Inflammatory macrophage treated with lipopolysaccharide for 4 hours (primary cell): ENCODE results near the gene TNIP3.

ENCODE experiments used
- DNase-seq: peaks from one replicate; pipeline ENCODE4 v3.0.0-alpha.2; 2020

TNIP3 gene

DNA sequence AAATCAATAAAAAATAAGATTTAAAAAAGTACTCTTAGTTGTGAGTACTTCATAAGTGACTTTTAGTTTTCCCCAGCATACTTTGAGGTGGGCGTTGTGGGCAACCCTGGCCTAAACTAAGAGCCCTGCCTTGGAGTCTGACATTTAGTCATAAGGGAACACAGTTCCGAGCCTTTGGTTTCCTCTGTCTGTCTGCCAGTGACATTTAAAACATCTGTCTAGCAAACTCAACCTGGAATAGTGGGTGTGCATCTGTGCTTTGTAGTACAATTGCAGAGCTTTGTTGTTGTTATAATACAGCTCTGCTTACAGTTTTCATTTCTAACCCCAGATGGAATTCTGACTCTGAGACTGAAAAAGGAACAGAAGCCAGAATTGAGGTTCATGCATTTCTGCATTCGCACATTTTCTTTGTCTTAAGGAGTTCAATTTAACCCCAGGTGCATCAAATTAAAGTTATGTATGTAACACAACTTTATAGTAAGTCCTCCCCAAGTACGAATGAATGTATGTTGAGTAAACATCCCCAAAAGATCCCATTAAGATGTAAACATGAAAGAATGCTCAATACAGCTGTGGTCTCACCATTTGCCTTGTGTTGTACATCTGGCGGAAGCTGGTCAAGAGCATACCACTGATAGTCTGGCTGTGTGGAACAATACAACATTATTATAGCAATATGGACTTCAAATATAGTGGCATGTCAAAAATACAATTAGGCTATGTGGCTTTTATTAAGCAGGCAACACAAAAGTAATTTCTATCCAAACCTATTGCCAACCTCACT is 25.9 kb downstream of the TNIP3 start:
- DNase-seq = no peak

DNA sequence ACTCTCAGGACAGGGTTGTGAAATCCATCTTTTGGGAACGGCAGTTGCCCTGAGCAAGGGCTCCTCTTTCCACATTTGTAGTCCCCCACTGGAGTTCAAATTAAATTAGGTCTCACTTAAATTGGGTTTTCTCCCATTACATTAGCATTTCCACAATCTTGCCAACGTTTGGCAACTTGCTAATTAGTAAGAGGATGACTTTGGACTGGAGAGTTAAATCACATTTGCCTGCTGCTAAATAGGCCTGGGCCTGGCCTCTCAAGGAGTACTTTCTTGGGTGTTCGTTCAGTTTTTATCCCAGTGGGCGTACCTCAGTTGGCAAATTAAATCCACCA is 33.8 kb downstream of the TNIP3 start:
- DNase-seq = no peak

DNA sequence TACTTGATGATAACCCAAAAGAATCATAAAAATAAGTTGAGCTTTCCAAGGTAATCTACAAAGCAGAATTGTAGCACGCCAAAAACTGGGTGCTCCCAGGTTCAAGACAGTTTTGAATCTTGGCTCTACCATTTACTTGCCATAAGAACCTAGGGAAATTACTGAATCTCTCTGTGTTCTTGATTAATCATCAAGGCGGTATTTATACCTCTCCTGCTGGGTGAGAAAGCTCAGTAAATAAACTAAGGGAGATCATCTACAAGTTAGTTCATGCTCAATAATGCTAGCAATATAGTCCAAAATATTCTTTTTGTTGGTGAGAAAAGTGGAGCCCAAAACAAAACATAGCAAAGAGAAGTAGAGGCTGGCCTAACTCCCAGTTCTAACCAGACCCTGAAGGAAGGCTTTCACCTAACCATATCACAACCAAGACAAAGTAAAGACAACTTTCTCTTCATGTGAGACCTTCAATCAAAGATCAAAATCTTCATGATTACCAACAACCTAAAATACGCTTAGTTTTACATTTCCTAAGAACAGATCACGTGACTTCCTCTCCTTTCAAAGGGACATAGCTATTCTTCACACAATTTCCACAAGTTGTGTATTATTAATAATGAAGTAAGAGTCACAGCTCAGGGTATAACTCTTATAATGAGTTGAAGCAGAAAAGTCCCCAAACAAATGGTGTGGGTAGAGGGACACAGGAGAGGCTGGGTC is 34.4 kb downstream of the TNIP3 start:
- DNase-seq = no peak

DNA sequence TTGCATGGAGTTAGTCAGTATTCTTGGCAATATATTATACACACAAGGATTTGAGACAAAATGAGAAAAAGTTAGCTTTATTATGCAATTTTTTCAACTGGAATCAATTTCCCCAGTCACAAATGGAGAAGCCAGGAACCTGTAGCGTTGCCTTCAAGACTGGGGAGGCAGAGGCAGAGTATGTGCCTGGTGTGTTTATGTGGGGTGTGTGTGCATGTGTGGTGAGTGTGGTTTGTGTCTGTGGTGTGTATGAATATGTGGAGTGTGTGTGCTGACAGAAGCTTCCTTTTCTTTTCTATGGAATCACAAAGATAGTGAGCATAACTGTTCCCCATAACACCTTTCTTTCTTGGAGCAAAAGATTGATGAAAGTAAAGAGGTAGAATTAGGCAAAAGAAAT is 37.0 kb downstream of the TNIP3 start:
- no peak for DNase-seq

DNA sequence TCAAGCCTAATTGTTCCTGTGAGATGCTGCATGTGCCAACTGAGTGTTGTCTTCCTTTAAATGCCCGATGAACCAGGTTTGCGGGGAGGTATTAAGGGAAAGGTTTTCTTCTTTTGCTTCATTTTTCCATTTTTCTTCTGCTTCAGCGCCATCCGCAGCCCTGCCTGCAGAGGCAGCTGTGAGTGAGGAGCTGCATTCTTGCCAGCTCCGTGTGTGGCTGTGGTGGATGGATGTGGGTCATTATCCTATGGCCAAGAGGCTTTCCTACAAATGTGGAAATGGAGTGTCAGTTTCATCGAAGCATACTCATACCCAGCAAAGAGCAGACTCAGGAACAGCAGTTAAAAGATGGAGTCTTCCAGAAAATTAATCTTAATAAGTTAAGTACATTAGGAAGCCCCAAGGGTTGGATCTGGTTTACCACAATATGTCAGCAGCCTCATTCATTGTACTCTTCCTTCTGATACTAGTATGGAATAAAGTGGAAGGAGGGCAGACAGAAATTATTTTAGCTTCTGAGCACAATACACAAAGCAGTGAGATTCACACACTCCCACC is 37.6 kb downstream of the TNIP3 start:
- no peak for DNase-seq

DNA sequence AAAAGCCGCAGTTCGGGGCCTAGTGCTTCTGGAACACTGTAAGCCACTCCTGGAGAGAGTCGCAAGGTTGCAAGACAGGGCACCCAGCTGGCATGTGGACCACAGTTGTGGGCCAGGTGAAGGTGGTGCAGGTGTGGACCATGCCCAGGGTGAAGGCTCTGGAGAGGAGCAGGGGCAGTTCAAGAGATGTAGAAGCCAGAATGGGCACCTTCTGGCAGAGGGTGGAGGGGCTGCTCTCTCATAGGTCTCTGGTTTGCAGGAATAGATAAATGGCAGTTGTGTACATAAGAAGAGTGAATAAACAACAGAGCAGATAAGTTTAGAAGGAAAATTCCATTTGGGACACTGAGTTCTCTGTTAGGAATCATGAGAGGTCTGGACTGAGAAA is 38.6 kb downstream of the TNIP3 start:
- DNase-seq = no peak

DNA sequence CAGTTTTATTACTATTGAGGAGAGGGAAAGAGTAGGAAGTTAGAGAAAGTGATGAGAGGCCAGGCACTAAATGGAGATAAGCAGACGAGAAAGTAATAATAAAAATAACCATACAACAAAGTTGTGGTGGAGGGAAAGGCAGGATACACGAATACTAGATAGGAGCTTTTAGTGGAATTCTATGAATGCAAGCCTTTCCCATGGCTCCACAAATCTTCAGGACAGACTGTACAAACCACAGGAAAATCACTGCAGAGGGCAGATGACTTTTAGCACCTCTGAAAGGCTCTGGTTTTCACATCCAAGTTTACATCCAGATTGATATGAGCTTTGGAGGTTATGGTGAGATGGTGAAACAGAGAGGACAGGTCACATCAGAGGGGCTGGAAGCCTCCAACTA is 41.5 kb downstream of the TNIP3 start:
- DNase-seq = no peak

DNA sequence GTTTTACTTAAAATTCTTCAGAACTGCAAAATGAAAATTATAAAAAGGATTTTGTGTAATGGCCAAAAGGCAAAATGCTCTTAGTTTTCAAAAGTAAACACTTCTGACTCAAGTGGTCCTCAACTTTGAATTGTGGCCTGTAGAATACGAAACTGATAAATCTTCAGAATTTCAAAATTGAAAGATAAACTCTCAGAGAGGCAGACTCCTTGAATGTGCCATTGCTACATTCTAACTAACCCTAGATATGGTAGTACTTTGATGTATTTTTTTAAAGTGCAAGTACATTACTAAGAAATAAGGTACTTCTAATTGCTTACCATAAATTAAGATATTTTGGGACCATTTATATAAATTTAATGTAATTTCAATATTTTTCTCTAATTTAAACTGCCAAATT is 44.4 kb downstream of the TNIP3 start:
- DNase-seq = no peak

DNA sequence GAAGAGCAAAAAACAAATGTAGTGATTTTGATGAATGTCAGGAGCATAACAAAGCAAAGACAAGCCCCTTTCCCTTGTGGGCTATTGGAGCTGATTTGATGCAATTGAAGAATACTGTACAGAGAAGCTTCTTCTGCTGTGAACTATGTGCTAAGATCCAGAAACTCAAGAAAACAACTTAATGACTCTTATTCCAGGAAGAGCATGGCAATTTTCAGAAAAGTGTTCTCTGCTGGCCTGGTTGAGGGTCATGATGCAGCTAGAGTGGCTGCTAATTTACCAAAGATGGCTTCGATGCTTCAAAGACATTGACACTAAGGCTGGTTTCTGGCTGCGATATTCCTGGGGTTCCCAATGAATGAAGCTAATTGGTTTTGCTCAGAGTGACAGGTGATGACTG is 45.8 kb downstream of the TNIP3 start:
- no peak for DNase-seq

DNA sequence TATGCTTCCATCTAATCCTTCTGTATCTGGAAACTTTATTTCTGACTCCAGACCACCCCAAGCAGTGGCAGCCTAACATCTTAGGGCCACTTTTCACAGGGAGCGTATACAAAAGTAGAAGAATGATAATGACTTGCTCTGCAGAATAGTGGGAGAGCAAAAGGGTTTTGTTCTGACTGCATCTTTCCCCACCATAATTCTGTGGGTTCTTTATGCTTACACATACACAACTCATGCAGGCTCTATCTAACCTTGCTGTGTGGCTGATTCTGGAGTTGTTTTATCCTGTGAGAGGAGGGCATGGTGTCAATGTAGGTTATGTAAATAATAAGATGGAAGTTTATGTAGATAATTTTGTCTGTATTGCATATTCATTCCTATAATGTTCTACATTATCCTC is 49.4 kb downstream of the TNIP3 start:
- DNase-seq = no peak

DNA sequence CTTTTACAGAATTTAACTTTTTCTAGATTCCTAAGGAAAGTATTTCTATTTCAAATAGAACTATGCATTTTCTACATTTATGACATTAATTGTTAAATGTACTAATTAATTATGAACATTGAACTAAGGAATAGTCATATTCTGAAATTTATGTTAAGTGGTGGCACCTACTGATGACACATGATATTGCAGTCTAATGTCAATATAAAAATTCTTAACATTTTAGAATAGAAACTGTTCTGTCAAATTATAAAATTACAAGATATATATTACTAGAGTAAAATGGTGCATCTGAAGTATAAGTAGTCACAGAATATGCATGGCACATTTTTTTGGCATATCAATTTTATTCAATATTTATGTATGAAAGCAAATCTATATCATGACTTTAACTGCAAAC is 51.6 kb downstream of the TNIP3 start:
- DNase-seq = no peak

DNA sequence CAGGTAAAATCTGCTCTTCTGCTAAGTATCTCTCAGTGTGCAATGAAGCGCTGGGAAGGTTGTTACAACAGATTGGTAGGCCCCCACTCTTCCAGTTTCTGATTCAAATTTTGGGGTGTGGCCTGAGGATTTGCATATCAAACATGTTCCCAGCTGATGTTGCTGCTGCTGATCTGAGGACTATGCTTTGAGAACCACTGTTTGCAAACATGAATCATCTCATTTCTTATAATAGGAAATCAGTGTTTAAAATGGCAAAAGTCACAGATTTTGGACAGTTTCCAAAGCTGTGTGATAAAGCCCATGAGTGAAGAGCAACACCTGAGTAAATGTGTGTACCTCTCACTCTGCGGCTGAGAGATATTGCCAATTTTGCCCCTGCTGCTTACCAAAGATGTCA is 55.6 kb downstream of the TNIP3 start:
- no peak for DNase-seq

DNA sequence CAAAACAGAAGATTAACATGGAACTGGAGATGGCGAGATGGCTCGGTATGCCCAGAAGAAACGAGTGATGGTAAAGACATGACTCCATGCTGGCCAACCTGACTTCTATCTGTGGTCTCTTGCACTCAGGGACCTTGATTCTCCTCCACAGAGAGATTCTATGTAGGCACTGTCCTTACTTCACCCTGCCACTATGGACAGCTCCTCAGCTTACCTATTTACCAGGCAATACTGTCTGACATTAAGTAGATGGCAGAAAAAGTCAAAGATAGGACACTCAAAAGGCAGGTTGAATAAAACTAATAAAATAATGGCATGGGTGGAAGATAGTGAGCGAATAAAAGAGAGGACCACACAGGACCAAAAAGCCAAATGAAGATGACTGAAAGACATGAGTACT is 56.6 kb downstream of the TNIP3 start:
- no peak for DNase-seq

DNA sequence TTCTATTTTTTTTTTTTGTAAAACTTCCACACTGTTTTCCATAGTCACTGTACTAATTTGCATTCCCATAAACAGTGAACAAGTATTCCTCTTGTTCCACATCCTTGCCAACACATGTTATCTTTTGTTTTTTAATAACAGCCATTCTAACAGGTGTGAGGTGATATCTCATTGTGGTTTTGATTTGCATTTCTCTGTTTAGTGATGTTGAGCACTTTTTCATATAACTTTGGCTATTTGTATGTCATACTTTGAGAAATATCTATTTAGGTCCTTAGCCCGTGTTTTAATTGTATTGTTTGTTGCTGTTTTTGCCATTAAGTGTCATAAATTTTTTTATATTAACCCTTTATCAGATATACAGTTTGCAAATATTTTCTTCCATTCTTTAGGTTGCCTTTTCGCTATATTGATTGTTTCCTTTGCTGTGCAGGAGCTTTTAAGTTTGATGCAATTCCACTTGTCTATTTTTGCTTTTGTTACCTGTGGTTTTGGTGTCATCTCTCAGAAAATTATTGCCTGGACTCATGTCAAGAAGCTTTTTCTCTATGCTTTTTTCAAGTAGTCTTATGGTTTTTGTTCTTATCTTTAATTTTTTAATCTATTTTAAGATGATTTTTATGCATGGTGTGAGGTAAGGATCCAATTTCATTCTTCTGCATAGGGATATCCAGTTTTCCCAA is 63.9 kb downstream of the TNIP3 start:
- no peak for DNase-seq

DNA sequence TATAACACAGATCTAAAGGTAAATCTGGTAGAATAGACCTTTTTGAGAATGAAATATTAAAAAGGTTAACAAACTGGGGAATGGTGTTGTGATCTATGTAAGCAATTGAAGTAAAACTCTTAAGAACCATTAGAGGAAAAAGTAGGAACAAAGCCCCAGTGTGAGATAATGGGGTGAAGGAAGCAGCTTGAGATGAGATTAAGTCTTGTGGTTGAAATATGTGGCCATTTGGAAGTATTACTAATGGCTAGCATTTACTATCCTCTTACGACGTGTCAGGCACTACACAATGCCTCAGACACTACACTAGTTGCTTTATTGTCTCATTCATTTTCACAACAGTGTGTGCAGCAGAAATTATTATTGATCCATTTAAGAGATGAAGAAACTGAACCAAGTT is 65.9 kb downstream of the TNIP3 start:
- DNase-seq = no peak

DNA sequence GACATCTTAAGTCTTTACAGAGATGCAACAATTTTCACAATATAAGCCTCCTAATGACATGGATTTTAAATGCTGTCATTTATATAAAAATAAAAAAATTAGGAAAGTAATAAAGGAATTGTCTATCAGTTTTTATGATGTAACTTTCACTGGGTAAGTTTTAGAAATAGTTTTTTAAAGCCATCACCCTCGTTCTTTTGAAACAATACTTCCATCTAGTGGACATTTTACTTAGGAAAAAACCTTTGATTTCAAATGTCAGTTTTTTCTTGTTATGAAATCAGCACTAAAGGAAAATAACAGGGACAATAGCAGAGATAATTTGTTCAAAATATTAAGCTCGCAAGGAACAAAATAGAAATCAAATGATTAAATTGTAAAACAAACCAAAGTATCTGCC is 67.5 kb downstream of the TNIP3 start:
- peak; percentile 51 for DNase-seq

DNA sequence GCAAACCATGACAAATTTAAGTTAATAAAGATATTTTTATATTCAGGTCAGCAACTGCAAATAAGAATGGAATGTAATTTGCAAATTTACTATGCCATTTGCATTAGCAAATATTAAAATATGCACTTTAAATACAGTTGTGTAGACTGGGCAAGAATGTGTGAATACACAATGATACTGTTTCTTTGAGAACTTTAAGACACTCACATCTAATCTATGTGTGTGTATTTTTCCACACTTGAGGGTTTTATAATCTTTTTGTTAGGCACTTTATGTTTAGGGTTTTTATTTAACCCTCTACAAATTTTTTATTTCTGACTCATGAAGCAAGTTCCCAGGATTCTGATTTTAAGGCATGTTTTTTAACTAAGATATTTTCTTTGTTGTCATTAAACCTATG is 67.9 kb downstream of the TNIP3 start:
- no peak for DNase-seq

DNA sequence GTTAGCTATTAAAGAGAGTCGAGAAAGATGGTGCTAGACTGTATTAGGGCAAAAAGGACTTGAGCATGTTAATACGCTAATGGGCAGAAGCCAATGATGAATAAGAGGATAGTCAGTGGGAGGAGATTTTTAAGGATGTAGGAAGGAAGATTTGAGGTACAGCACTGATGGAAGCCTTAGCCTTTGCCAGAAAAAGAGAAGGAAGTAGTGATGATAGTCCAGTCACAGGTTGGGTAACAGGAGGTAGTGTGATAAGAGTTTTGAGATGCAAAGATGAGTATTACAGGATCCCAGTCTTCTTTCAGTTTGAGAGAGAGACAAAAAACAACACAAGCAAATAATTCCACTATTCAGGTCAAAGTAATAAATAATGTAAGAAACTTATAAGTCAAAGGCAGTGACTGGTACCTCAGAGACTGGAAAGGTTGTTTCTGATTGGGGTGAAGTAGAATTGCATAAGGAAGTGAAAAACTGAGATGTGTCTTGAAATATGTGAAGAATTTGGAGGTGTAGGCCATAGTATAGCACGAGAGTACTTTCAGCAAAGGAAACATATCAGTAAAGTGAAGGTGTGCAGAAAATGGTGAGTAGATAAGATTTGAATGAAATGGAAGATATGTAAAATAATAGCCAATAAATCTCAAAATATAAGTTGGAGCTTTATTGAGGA is 69.7 kb downstream of the TNIP3 start:
- DNase-seq = no peak

DNA sequence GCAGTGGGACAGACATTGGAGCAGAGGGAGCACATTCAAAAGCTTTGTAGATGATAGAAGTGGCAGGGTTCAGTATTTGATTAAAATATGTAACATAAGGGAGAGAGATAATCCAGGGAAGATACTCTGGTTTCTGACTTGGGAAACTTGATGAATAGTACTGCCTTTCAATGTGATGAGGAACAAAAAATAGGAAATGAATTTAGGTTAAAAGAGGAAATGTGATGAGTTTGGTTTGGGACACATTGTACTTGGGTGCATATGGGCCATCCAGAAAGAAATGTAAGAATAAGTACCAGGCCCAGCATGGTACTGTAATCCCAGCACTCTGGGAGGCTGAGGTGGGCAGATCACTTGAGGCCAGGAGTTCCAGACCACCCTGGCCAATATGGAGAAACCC is 70.9 kb downstream of the TNIP3 start:
- peak; percentile 26 for DNase-seq

DNA sequence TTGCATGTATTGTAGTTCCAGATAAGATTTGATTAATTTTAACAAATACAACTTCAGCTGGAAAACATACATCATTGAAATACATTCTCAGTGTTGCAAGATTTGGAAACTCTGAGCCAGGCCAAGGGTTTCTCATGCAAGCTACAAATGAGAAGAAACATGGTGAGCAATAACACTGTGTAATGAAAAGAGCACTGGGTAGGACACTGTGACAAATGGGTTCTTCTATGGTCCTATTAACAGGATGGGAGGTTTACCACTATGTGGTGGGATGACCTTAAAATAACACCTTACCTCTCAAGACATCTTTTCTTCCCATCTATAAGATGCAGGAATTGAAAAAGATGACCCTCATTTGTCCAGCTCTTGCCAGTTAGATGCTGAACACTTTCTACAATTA is 72.2 kb downstream of the TNIP3 start:
- DNase-seq = no peak

DNA sequence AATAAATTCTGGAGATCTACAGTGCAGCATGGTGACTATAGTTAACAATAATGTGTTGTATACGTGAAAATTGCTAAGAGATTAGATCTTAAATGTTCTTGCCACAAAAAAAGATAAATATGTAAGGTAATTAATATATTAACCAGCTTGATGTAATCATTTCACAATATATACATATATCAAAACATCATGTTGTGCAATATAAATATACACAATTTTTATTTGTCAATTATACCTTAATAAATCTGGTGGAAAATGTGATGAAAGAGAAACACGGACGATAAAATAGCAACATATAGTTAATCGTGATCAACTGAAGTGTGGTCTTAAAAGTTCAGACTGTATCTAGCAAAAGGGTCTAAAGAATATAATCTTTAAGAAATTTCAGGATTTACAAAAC is 75.3 kb downstream of the TNIP3 start:
- DNase-seq = no peak
